ENCODE data around the gene MARCHF3. TPM values are rescaled to one million over a fixed set of nuclear protein-coding genes. Genes with fewer than 3 reads are reported as not detected.

MARCHF3 gene
- polyA plus RNA-seq, 2 of the 4 experiments (the other 2 are of a cell fraction), result 0.39 to 0.68 TPM

DNA sequence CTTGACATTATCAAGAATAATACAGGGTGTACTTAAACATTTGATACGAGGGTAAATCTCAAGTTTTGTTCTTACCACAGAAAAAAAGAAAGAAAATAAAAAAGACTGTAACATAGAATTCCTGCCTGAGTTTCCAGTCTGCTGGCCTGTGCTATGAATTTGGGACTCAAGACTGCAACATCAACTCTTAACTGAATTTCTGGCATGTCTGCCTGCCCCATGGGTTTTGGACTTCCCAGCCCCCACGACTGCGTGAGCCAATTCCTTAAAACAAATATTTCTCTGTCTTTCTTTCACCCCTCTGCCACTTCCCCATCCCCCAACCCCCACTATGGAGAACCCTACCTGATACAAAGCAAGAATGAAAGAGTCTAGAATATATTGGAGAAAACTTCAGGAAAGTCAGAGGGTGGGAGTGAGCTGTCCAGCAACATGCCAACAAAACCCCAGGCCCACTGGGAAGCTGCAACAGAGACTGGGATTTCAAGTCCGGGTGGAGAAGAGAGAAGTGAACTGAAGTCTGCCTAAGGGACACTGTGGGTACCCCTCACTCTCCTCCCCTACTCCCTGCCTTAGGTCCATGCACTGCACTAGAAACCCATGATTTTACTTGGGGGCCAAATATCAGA lies 43.0 kb downstream of the MARCHF3 start (continued):
- TF ChIP-seq CEBPB (IDR thresholded peaks at IDR 0.05), result no peak
- TF ChIP-seq RCOR1 (IDR thresholded peaks at IDR 0.05; ENCODE audit: low read depth, low read length), result no peak
- no peak for TF ChIP-seq ZFP36 (IDR thresholded peaks at IDR 0.05; ENCODE audit: borderline replicate concordance, partially characterized antibody)
- no peak for TF ChIP-seq GATA3 (IDR thresholded peaks at IDR 0.05; ENCODE audit: borderline replicate concordance)
- no peak for TF ChIP-seq JUNB (IDR thresholded peaks at IDR 0.05)
- TF ChIP-seq, protein P1, sequence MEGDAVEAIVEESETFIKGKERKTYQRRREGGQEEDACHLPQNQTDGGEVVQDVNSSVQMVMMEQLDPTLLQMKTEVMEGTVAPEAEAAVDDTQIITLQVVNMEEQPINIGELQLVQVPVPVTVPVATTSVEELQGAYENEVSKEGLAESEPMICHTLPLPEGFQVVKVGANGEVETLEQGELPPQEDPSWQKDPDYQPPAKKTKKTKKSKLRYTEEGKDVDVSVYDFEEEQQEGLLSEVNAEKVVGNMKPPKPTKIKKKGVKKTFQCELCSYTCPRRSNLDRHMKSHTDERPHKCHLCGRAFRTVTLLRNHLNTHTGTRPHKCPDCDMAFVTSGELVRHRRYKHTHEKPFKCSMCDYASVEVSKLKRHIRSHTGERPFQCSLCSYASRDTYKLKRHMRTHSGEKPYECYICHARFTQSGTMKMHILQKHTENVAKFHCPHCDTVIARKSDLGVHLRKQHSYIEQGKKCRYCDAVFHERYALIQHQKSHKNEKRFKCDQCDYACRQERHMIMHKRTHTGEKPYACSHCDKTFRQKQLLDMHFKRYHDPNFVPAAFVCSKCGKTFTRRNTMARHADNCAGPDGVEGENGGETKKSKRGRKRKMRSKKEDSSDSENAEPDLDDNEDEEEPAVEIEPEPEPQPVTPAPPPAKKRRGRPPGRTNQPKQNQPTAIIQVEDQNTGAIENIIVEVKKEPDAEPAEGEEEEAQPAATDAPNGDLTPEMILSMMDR (IDR thresholded peaks at IDR 0.05), result no peak
- no peak for TF ChIP-seq KDM5A (IDR thresholded peaks at IDR 0.05)
- TF ChIP-seq FOSB (CRISPR knock-in tag; IDR thresholded peaks at IDR 0.05), result no peak
- TF ChIP-seq EP300 (IDR thresholded peaks at IDR 0.05), result no peak
- no peak for TF ChIP-seq CHD2 (IDR thresholded peaks at IDR 0.05; ENCODE audit: low read length, partially characterized antibody)
- no peak for TF ChIP-seq FOSL2 (IDR thresholded peaks at IDR 0.05)
- TF ChIP-seq FOSL2 (CRISPR knock-in tag; IDR thresholded peaks at IDR 0.05), result no peak
- TF ChIP-seq, protein P2, sequence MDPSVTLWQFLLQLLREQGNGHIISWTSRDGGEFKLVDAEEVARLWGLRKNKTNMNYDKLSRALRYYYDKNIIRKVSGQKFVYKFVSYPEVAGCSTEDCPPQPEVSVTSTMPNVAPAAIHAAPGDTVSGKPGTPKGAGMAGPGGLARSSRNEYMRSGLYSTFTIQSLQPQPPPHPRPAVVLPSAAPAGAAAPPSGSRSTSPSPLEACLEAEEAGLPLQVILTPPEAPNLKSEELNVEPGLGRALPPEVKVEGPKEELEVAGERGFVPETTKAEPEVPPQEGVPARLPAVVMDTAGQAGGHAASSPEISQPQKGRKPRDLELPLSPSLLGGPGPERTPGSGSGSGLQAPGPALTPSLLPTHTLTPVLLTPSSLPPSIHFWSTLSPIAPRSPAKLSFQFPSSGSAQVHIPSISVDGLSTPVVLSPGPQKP (IDR thresholded peaks at IDR 0.05; ENCODE audit: low read depth, low read length), result no peak
- no peak for TF ChIP-seq SMC3 (IDR thresholded peaks at IDR 0.05)

DNA sequence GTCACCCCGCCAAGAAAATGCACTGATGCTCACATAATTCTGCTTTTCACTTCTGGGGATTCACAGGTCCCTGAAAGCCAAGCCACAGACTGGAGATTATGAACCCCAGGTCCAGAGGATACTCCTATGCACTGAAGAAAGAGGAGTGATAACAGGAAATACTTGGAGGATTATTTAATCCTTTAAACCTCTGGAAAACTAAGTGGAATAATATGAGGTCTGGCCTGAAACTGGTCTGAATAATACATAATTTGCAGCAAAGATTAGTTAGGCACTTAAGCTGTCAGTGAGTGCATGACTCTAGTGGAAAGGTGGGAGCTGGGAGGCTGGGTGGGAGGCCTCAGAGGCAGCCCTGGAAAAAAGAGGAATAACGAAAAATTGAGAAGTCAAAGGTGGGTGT lies 45.7 kb downstream of the MARCHF3 start:
- FAIRE-seq (no peak), ATAC-seq (no peak), DNase-seq (ENCODE audit: low read depth in 1 of 2, low spot score in 1 of 2) (no peak)
- ChIA-PET POLR2A (no interaction called here), CTCF (no interaction called here)
- 68% methylated on average over 2 of the region's 2 CpGs for WGBS (ENCODE audit: missing lambda C conversion rate)
- H3K4me2 ChIP-seq, result no peak overlapping the region
- H3K27ac ChIP-seq, result no peak overlapping the region
- TF ChIP-seq, protein P3, sequence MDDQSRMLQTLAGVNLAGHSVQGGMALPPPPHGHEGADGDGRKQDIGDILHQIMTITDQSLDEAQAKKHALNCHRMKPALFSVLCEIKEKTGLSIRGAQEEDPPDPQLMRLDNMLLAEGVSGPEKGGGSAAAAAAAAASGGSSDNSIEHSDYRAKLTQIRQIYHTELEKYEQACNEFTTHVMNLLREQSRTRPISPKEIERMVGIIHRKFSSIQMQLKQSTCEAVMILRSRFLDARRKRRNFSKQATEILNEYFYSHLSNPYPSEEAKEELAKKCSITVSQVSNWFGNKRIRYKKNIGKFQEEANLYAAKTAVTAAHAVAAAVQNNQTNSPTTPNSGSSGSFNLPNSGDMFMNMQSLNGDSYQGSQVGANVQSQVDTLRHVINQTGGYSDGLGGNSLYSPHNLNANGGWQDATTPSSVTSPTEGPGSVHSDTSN (IDR thresholded peaks at IDR 0.05), result no peak
- TF ChIP-seq EP300 (IDR thresholded peaks at IDR 0.05) (no peak), RCOR1 (IDR thresholded peaks at IDR 0.05; ENCODE audit: low read depth, low read length) (no peak), HEYL (CRISPR knock-in tag; IDR thresholded peaks at IDR 0.05) (no peak), HOXA7 (CRISPR knock-in tag; IDR thresholded peaks at IDR 0.05) (no peak), TP53 (CRISPR knock-in tag; IDR thresholded peaks at IDR 0.05) (no peak)
- no peaks in the 10 kb centered on the region for H3K4me1 ChIP-seq
- no peaks in the 10 kb centered on the region for H3K9me3 ChIP-seq
- H3K4me3 ChIP-seq, result no peak overlapping the region

DNA sequence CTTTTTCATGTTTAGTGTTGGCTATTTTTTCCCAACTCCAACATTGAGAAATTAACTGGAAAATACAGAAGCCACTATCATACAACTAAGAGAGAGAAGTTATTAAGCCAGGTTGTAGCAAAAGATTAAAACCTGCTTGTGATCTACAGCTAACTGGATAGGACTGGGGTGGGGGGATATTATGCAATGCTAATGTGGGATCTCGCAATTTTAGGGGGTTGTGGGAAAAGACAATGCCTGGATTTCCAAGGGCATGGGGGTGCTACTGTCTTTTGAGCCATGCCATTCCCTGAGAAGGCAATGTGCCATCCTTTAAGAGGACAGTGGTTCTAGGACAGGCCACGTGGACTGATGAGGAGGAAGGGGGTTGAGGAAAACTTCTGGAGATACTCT lies 46.5 kb downstream of the MARCHF3 start:
- no peak overlapping the region for H3K4me2 ChIP-seq
- no peak overlapping the region for H3K27ac ChIP-seq
- ChIA-PET CTCF (no interaction called here), POLR2A (no interaction called here)
- 50% methylated on average over 2 of the region's 2 CpGs for WGBS (ENCODE audit: missing lambda C conversion rate)
- TF ChIP-seq EP300 (IDR thresholded peaks at IDR 0.05) (no peak), HEYL (CRISPR knock-in tag; IDR thresholded peaks at IDR 0.05) (no peak), EHF (CRISPR knock-in tag; IDR thresholded peaks at IDR 0.05) (no peak), HOXA7 (CRISPR knock-in tag; IDR thresholded peaks at IDR 0.05) (no peak), ZNF302 (CRISPR knock-in tag; IDR thresholded peaks at IDR 0.05) (no peak), BHLHE40 (IDR thresholded peaks at IDR 0.05; ENCODE audit: low read depth, low read length) (no peak), CHD2 (IDR thresholded peaks at IDR 0.05; ENCODE audit: low read length, partially characterized antibody) (no peak)
- TF ChIP-seq, protein P4, sequence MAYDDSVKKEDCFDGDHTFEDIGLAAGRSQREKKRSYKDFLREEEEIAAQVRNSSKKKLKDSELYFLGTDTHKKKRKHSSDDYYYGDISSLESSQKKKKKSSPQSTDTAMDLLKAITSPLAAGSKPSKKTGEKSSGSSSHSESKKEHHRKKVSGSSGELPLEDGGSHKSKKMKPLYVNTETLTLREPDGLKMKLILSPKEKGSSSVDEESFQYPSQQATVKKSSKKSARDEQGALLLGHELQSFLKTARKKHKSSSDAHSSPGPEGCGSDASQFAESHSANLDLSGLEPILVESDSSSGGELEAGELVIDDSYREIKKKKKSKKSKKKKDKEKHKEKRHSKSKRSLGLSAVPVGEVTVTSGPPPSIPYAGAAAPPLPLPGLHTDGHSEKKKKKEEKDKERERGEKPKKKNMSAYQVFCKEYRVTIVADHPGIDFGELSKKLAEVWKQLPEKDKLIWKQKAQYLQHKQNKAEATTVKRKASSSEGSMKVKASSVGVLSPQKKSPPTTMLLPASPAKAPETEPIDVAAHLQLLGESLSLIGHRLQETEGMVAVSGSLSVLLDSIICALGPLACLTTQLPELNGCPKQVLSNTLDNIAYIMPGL (CRISPR knock-in tag; IDR thresholded peaks at IDR 0.05; ENCODE audit: borderline replicate concordance), result no peak
- TF ChIP-seq, protein P2 (IDR thresholded peaks at IDR 0.05; ENCODE audit: low read depth, low read length), result no peak
- TF ChIP-seq, protein P5, sequence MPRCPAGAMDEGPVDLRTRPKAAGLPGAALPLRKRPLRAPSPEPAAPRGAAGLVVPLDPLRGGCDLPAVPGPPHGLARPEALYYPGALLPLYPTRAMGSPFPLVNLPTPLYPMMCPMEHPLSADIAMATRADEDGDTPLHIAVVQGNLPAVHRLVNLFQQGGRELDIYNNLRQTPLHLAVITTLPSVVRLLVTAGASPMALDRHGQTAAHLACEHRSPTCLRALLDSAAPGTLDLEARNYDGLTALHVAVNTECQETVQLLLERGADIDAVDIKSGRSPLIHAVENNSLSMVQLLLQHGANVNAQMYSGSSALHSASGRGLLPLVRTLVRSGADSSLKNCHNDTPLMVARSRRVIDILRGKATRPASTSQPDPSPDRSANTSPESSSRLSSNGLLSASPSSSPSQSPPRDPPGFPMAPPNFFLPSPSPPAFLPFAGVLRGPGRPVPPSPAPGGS (IDR thresholded peaks at IDR 0.05), result no peak
- H3K4me3 ChIP-seq, result no peak overlapping the region
- ATAC-seq, result no peak
- no peaks in the 10 kb centered on the region for H3K4me1 ChIP-seq
- no peak for FAIRE-seq
- no peak for DNase-seq (ENCODE audit: low read depth in 1 of 2, low spot score in 1 of 2)
- no peaks in the 10 kb centered on the region for H3K9me3 ChIP-seq

Measured in A549 (cell line).